Measurements from ENCODE around the gene ATP6V0E1.

- TF ChIP-seq CTCF (IDR thresholded peaks at IDR 0.05), result no peak
- TF ChIP-seq POLR2A (IDR thresholded peaks at IDR 0.05), result no peak
These were observed 43.1 kb upstream of the ATP6V0E1 start for GRCh38 chr5:172940268-172941066.

Data from body of pancreas (tissue), 4 donors.